ENCODE data around the gene OTUD5. TPM values are rescaled to one million over a fixed set of nuclear protein-coding genes. Genes with fewer than 3 reads are reported as not detected.
A peak's percentile ranks its signal among the peaks of the same experiment; 100 is the strongest.

Gene OTUD5
- total RNA-seq, 1 experiment from 2014 or later: 41.4 TPM

- ChIA-PET POLR2A (ENCODE audit: unreplicated experiment) (no interaction called here), CTCF (no interaction called here)
- Histone ChIP-seq H3K4me3 (ENCODE audit: low read length) (no peak overlapping the region), H4K20me1 (ENCODE audit: low read length) (no peaks in the 10 kb centered on the region), H3K9ac (ENCODE audit: low read length) (no peak overlapping the region), H3K27ac (ENCODE audit: low read length) (no peak overlapping the region), H3K79me2 (ENCODE audit: low read length) (peaks cover 19% of the 10 kb centered on the region), H2AFZ (ENCODE audit: low read length) (no peak overlapping the region), H3K9me2 (replicated peaks; ENCODE audit: low read length) (no peaks in the 10 kb centered on the region), H3F3A (ENCODE audit: low read length, unreplicated experiment) (no peaks in the 10 kb centered on the region), H3K27me3 (ENCODE audit: low read length) (no peaks in the 10 kb centered on the region), H3K4me1 (ENCODE audit: insufficient read depth, low read length) (peaks cover 19% of the 10 kb centered on the region), H3K9me3 (ENCODE audit: low read length) (no peaks in the 10 kb centered on the region), H3K4me2 (ENCODE audit: low read length) (no peak overlapping the region), H3K36me3 (ENCODE audit: low read depth, low read length) (no peaks in the 10 kb centered on the region)
- TF ChIP-seq CTCF (conservative IDR thresholded peaks at IDR 0.05; ENCODE audit: low read depth, low read length) (no peak), EZH2phosphoT487 (IDR thresholded peaks at IDR 0.05; ENCODE audit: borderline replicate concordance, low read length) (no peak), EZH2 (IDR thresholded peaks at IDR 0.05; ENCODE audit: low read length, unreplicated experiment) (no peak)
- ATAC-seq (no peak), DNase-seq (no peak)
- intact Hi-C loops (cut with micrococcal nuclease): no loop called here
- no TSS peak for BruUV-seq (replicated peaks)
These were observed 2.9 kb upstream of the OTUD5 start for GRCh38 chrX:48960291-48960690.

GRCh38 chrX:48958635-48959094 lies 1.3 kb upstream of the OTUD5 start:
- POLR2A ChIA-PET (ENCODE audit: unreplicated experiment): interaction anchor here (0.6 to 0.7 kb wide), 3 partner anchors 23 to 88 kb away, joined by 3 to 6 read pairs (median 3); no protein-coding TSS in a partner anchor
- Histone ChIP-seq H3K27ac (ENCODE audit: low read length) (peak overlapping the region; percentile 96), H3K9me3 (ENCODE audit: low read length) (no peaks in the 10 kb centered on the region), H3K9me2 (replicated peaks; ENCODE audit: low read length) (no peaks in the 10 kb centered on the region), H3F3A (ENCODE audit: low read length, unreplicated experiment) (no peaks in the 10 kb centered on the region), H3K4me2 (ENCODE audit: low read length) (peak overlapping the region; percentile 86), H2AFZ (ENCODE audit: low read length) (peak overlapping the region; percentile 82), H3K4me1 (ENCODE audit: insufficient read depth, low read length) (peaks cover 19% of the 10 kb centered on the region), H4K20me1 (ENCODE audit: low read length) (no peaks in the 10 kb centered on the region), H3K9ac (ENCODE audit: low read length) (peak overlapping the region; percentile 90), H3K36me3 (ENCODE audit: low read depth, low read length) (no peaks in the 10 kb centered on the region), H3K79me2 (ENCODE audit: low read length) (peaks cover 35% of the 10 kb centered on the region), H3K4me3 (ENCODE audit: low read length) (peak overlapping the region; percentile 89), H3K27me3 (ENCODE audit: low read length) (no peaks in the 10 kb centered on the region)
- CTCF ChIA-PET: interaction anchor here (0.6 kb wide), 1 partner anchor 263 kb away, joined by 3 read pairs; no protein-coding TSS in a partner anchor
- DNase-seq: peak; percentile 53
- TF ChIP-seq CTCF (conservative IDR thresholded peaks at IDR 0.05; ENCODE audit: low read depth, low read length) (no peak), EZH2phosphoT487 (IDR thresholded peaks at IDR 0.05; ENCODE audit: borderline replicate concordance, low read length) (no peak), EZH2 (IDR thresholded peaks at IDR 0.05; ENCODE audit: low read length, unreplicated experiment) (no peak)
- BruUV-seq (replicated peaks): TSS peak; percentile 71
- ATAC-seq: peak; percentile 4
- intact Hi-C loops (cut with micrococcal nuclease): loop anchor here (1.0 to 5.0 kb wide), 2 partner anchors 41 to 85 kb away; partner anchors contain the start of genes PIM2 and TFE3

All from PC-3 (cell line).